ENCODE measurements around the gene MAPK8IP1. TPM values are rescaled to one million over a fixed set of nuclear protein-coding genes. Genes with fewer than 3 reads are reported as not detected.

The MAPK8IP1 gene
- total RNA-seq, 1 donor: 6.5 TPM

DNA sequence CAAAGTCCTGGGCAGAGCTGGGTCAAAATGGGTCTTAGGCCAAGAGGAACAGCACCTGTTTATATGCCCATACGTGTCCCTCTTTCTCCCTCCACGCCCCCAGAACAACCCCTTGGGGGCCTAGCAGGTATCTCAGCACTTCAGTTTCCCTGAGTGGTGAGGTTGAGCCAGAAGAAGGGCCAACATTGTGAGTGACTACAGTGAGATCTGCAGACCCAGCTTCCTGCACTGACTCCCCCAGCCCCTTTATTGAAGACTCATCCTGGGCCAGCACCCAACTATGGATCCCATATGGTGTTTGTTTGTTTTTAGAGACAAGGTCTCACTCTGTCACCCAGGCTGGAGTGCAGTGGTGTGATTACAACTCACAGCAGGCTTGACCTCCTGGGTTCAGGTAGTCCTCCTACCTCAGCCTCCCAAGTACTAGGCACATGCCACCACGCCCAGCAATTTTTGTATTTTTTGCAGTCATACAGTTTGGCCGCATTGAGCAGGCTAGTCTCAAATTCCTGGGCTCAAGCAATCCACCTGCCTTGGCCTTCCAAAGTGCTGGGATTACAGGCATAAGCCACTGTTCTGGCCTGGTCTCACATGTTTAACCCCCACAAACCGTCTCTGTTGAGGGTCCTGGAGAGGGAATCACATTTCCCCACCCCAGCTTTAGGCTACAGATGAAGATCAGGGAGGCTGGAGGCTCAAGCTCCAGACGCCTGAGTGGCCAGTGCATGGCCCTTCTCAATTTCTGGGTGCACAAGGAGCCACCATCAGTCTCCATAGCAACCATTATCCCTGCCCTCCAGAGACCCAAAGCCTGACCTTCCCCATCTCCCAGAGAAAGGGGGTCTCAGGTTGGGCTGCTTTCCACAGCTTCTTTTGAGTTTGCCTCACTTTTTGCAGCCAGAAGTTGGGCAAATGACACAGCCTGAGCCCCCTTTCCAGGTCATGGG lies 35.4 kb downstream of the MAPK8IP1 start:
- no peak for DNase-seq (ENCODE audit: low read depth)
- H3K4me3 ChIP-seq (ENCODE audit: low read depth, low read length): no peak overlapping the region
- TF ChIP-seq, protein P1, sequence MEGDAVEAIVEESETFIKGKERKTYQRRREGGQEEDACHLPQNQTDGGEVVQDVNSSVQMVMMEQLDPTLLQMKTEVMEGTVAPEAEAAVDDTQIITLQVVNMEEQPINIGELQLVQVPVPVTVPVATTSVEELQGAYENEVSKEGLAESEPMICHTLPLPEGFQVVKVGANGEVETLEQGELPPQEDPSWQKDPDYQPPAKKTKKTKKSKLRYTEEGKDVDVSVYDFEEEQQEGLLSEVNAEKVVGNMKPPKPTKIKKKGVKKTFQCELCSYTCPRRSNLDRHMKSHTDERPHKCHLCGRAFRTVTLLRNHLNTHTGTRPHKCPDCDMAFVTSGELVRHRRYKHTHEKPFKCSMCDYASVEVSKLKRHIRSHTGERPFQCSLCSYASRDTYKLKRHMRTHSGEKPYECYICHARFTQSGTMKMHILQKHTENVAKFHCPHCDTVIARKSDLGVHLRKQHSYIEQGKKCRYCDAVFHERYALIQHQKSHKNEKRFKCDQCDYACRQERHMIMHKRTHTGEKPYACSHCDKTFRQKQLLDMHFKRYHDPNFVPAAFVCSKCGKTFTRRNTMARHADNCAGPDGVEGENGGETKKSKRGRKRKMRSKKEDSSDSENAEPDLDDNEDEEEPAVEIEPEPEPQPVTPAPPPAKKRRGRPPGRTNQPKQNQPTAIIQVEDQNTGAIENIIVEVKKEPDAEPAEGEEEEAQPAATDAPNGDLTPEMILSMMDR (IDR thresholded peaks at IDR 0.05; ENCODE audit: insufficient read depth, low read depth, low read length): no peak

DNA sequence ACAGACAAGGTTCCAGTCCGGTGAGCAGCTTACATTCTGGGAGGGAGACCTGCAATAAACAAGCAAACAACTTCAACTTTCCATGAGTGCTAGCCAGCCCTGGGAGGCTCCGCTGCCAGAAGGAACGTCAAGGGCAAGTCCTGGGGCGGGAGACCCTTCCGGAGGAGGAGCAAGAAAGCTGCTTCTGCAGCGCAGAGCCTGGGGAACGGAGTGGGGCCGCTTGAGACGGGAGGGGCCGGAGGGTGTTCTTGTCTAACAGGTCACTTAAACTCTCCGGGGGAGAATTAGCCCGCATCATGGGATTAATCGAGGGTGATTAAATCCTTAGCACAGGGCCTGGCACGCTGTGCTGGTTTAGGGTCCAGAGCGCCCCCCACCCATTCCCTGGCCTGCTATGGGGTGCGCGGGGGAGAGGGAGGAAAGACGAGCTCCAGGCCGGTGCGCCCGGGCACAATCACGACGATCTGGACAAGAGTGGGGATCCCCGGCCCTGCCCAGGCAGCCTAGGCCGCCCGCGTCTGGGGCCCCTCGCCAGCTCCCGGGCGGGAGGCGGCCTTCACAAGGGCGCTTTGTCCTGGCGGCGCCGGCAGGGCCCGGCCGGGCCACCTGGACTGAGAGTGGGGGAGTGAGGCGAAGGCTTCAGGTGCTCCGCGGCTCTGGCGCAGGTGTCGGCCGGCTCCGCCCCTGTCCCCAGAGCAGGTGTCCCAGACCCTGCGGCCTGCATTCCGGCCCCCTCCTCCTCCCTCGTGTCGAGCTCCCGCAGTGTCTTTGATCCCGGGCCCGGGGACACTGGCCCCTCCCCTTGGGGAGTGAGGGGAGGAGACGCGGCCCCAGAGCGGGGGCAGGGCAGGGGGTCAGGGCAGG lies 36.3 kb downstream of the MAPK8IP1 start:
- DNase-seq (ENCODE audit: low read depth): no peak
- TF ChIP-seq, protein P1 (IDR thresholded peaks at IDR 0.05; ENCODE audit: insufficient read depth, low read depth, low read length): no peak

DNA sequence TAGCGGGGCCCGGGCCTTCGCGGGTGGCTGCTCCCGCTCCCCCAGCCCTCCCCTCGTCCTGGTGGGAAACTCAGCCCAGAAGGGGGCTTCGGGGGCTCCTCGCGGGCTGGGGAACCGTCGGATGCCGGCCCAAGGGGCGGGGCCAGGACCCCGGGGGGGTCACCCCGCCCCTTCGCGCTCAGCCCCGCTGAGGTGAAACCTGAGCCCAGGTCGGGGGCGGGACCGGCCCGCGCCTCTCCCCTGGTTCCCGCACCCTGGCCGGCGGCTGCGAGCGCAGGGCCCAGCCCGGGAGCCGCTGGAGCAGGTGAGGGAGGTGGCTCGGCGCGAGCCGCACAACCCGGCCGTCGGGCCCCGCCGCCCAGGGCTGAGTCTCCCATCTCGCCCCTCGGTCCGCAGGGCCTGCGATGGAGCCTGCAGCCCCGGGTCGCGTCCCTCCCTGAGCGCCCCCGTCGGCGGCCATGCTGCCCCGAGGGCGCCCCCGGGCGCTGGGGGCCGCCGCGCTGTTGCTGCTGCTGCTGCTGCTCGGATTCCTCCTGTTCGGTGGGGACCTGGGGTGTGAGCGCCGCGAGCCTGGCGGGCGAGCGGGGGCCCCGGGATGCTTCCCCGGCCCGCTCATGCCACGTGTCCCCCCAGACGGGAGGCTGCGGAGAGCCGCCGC lies 37.1 kb downstream of the MAPK8IP1 start, which contains the start of gene LARGE2:
TSS of gene LARGE2 (plus strand) at position 232 of the 658 bp plus-strand sequence. CDS start at position 459, 227 bp downstream.
- no peak for DNase-seq (ENCODE audit: low read depth)
- TF ChIP-seq, protein P1 (IDR thresholded peaks at IDR 0.05; ENCODE audit: insufficient read depth, low read depth, low read length): no peak
- H3K4me3 ChIP-seq (ENCODE audit: low read depth, low read length): no peak within 1 kb of the TSS

More for the DNA sequence above, 36.3 kb downstream of the MAPK8IP1 start:
- H3K4me3 ChIP-seq (ENCODE audit: low read depth, low read length): no peak overlapping the region

GRCh38 chr11:45924036-45924915 lies 38.8 kb downstream of the MAPK8IP1 start:
- TF ChIP-seq, protein P1 (IDR thresholded peaks at IDR 0.05; ENCODE audit: insufficient read depth, low read depth, low read length): no peak

DNA sequence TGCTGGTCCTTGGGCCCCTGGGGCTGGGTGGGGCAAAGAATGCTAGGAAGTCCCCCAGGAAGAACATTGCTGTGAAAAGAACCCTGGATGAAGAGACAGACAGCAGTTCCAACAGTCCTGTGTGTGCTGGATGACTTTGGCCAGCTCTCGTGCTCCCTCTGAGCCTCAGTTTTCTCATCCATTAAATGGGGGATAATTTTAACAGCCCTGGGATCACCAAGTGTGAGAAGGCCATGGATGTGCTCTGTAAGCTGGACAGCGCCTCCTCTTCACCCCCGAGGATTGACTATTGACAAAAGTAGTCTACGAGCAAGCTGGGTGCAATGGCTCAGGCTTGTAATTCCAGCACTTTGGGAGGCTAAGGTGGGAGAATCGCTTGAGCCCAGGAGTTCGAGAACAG lies 39.5 kb downstream of the MAPK8IP1 start:
- TF ChIP-seq, protein P1 (IDR thresholded peaks at IDR 0.05; ENCODE audit: insufficient read depth, low read depth, low read length): no peak
- no peak for DNase-seq (ENCODE audit: low read depth)
- no peak overlapping the region for H3K4me3 ChIP-seq (ENCODE audit: low read depth, low read length)

More at GRCh38 chr11:45924036-45924915, 38.8 kb downstream of the MAPK8IP1 start:
- H3K4me3 ChIP-seq (ENCODE audit: low read depth, low read length): no peak overlapping the region
- no peak for DNase-seq (ENCODE audit: low read depth)

All from fibroblast of villous mesenchyme (primary cell).